HG03469 (cell line): Measurements from ENCODE around the gene ADTRP.
"Not testable (repeated sequence)": the region's sequence is repeated elsewhere in the genome, so short reads cannot be mapped to it uniquely, and the experiment has no call there.

Source experiments
- ATAC-seq: cut with Tn5 transposase; IDR thresholded peaks from one replicate; pipeline ENCODE4 v1.9.1; 2021; ENCODE audit warnings: mild to moderate bottlenecking, moderate library complexity, moderate number of reproducible peaks; ENCODE audit not compliant: unreplicated experiment

ADTRP gene

GRCh38 chr6:11702089-11702488 lies 76.5 kb downstream of the ADTRP start:
- ATAC-seq: no peak

- no peak for ATAC-seq
Measured at GRCh38 chr6:11701573-11701972, 77.0 kb downstream of the ADTRP start.

GRCh38 chr6:11700118-11700718 lies 78.4 kb downstream of the ADTRP start:
- ATAC-seq: no peak

GRCh38 chr6:11699576-11699975 lies 79.0 kb downstream of the ADTRP start:
- ATAC-seq: no peak

- ATAC-seq: no peak
Measured at GRCh38 chr6:11692451-11693376, 85.9 kb downstream of the ADTRP start.

- no peak for ATAC-seq
Measured at GRCh38 chr6:11689847-11690246, 88.8 kb downstream of the ADTRP start.

- not testable (repeated sequence) for ATAC-seq
Measured at GRCh38 chr6:11689400-11689799, 89.2 kb downstream of the ADTRP start.

GRCh38 chr6:11688425-11688709 lies 90.2 kb downstream of the ADTRP start:
- ATAC-seq: no peak

- no peak for ATAC-seq
Measured at GRCh38 chr6:11685481-11686093, 93.0 kb downstream of the ADTRP start.

- no peak for ATAC-seq
Measured at GRCh38 chr6:11684901-11685480, 93.6 kb downstream of the ADTRP start.

GRCh38 chr6:11683871-11684270 lies 94.7 kb downstream of the ADTRP start:
- no peak for ATAC-seq

GRCh38 chr6:11682561-11682975 lies 96.0 kb downstream of the ADTRP start:
- no peak for ATAC-seq

- no peak for ATAC-seq
Measured at GRCh38 chr6:11681770-11682169, 96.8 kb downstream of the ADTRP start.

- ATAC-seq: no peak
Measured at GRCh38 chr6:11681357-11681756, 97.2 kb downstream of the ADTRP start.

GRCh38 chr6:11680479-11680878 lies 98.1 kb downstream of the ADTRP start:
- ATAC-seq: not testable (repeated sequence)

- ATAC-seq: no peak
Measured at GRCh38 chr6:11679099-11679498, 99.5 kb downstream of the ADTRP start.

GRCh38 chr6:11675601-11676000 lies 103.0 kb downstream of the ADTRP start:
- ATAC-seq: no peak

- ATAC-seq: no peak
Measured at GRCh38 chr6:11672669-11673068, 105.9 kb downstream of the ADTRP start.

GRCh38 chr6:11672256-11672655 lies 106.3 kb downstream of the ADTRP start:
- ATAC-seq: no peak

GRCh38 chr6:11669696-11670095 lies 108.9 kb downstream of the ADTRP start:
- no peak for ATAC-seq

GRCh38 chr6:11668455-11668854 lies 110.1 kb downstream of the ADTRP start:
- ATAC-seq: no peak

- ATAC-seq: no peak
Measured at GRCh38 chr6:11667876-11668275, 110.7 kb downstream of the ADTRP start.
